Transverse colon (tissue), 4 donors: ENCODE results near the gene TRIM27. TPM values are rescaled to one million over a fixed set of nuclear protein-coding genes. Genes with fewer than 3 reads are reported as not detected.
"Not testable (repeated sequence)": the region's sequence is repeated elsewhere in the genome, so short reads cannot be mapped to it uniquely, and the experiment has no call there.

Source experiments
- DNase-seq: peaks from one replicate; pipeline ENCODE4 v3.0.0-alpha.2; 2019
- H3K27ac ChIP-seq, 4 donors: fragments of 200-600 bp; sonication (generic); 2 replicates each; pipeline ENCODE4 v1.5.1; 2016 to 2018; ENCODE audit warnings: inconsistent platforms in 4 of 4
- H3K27me3 ChIP-seq: fragments of 200-600 bp; sonication (generic); 2 replicates; pipeline ENCODE4 v1.5.1; 2017; ENCODE audit warnings: inconsistent platforms
- H3K36me3 ChIP-seq, 4 donors: fragments of 200-600 bp; sonication (generic); 2 replicates each; pipeline ENCODE4 v1.5.1; 2017 to 2019; ENCODE audit warnings: inconsistent platforms in 4 of 4
- H3K4me1 ChIP-seq, 4 donors: fragments of 200-600 bp; sonication (generic); 2 replicates each; pipeline ENCODE4 v1.5.1; 2017 to 2020; ENCODE audit warnings: inconsistent platforms in 4 of 4
- H3K4me3 ChIP-seq, 4 donors: fragments of 200-600 bp; sonication (generic); 1 replicate in 1 of 4; 2 replicates in 3 of 4; pipeline versions ENCODE4 v1.5.1 to v1.6.1; 2017 to 2019; ENCODE audit warnings: inconsistent platforms in 4 of 4
- H3K9me3 ChIP-seq, 2 donors: fragments of 200-600 bp; sonication (generic); 2 replicates each; pipeline ENCODE4 v1.5.1; 2017 to 2019; ENCODE audit warnings: inconsistent platforms in 2 of 2
- CTCF ChIP-seq, 5 experiments: fragments of 200-600 bp in 3 of 5; fragments of 450-650 bp in 2 of 5; sonication (generic) in 3 of 5; IDR thresholded peaks; 1 replicate in 2 of 5; 2 replicates in 3 of 5; pipeline ENCODE4 v1.5.1; 2016 to 2017; ENCODE audit warnings: antibody characterized with exemption in 5 of 5, inconsistent platforms in 3 of 5, mild to moderate bottlenecking in 2 of 5, moderate library complexity in 1 of 5
- EP300 ChIP-seq: sonication (generic); formaldehyde crosslinking; IDR thresholded peaks from one replicate; pipeline ENCODE4 v1.6.1; 2017; ENCODE audit warnings: antibody characterized with exemption, low read depth
- POLR2A ChIP-seq: fragments of 450-650 bp; IDR thresholded peaks from one replicate; pipeline ENCODE4 v1.6.1; 2016; ENCODE audit warnings: antibody characterized with exemption, mild to moderate bottlenecking, moderate library complexity
- POLR2AphosphoS5 ChIP-seq, 3 donors: sonication (generic); formaldehyde crosslinking; IDR thresholded peaks; one replicate each; pipeline ENCODE4 v1.6.1; 2016; ENCODE audit warnings: antibody characterized with exemption in 3 of 3
- WGBS, 2 donors: methylation state at CpG; one replicate each; pipeline ENCODE4 v1.1.5; 2018; ENCODE audit warnings: low coverage in 1 of 2; 5-methylcytosine and 5-hydroxymethylcytosine counted together
- in situ Hi-C, 4 donors: fragments of 200-750 bp; cut with MboI; loops; one replicate each; pipeline versions ENCODE4 v1.15.0 to v1.15.1; 2017; ENCODE audit warnings: low sequenced_read_pairs in 3 of 4, low pct_ligation_motif_present in 1 of 4, low pct_unique_long_range_greater_than_20kb in 1 of 4
- intact Hi-C: fragments of 100-400 bp; cut with DNase I; formaldehyde crosslinking; loops from one replicate; pipeline ENCODE4 v1.15.1; 2023; ENCODE audit warnings: low total_unique reads
- small RNA-seq, 4 donors: library from RNA; depleted of rRNA; stranded (forward); fragments of <200 nt; gene quantifications; one replicate each; pipeline ENCODE3, GENCODE V24; 2016
- total RNA-seq, 4 donors: library from RNA; depleted of rRNA; stranded (reverse); fragments of >200 nt; gene quantifications; one replicate each; pipeline ENCODE4 v1.1.0, GENCODE V29; 2016

Gene TRIM27
- total RNA-seq, 4 donors from 2014 or later = 27.3 to 237 (median 48.9) TPM

- no peak overlapping the region for H3K4me3 ChIP-seq
- in situ Hi-C loops (no loop called here), intact Hi-C loops (no loop called here)
- 38 to 55% methylated on average over 1 of the region's 1 CpG for WGBS, 2 donors
- no peak for DNase-seq
- no peak for TF ChIP-seq POLR2A
- no peak for TF ChIP-seq EP300
- TF ChIP-seq POLR2AphosphoS5 (IDR thresholded peaks at IDR 0.05) = no peak
- no peak for TF ChIP-seq CTCF (IDR thresholded peaks at IDR 0.05)
- no peak overlapping the region for H3K27ac ChIP-seq
- H3K36me3 ChIP-seq = no peaks in the 10 kb centered on the region
- no peaks in the 10 kb centered on the region for H3K9me3 ChIP-seq
- H3K27me3 ChIP-seq = peaks cover 13% of the 10 kb centered on the region
- H3K4me1 ChIP-seq = no peaks in the 10 kb centered on the region
These were observed 67.2 kb downstream of the TRIM27 start for GRCh38 chr6:28856620-28857005.

GRCh38 chr6:28854405-28854804 lies 69.4 kb downstream of the TRIM27 start:
- H3K9me3 ChIP-seq, intact Hi-C loops, in situ Hi-C loops, H3K4me1 ChIP-seq, DNase-seq, H3K27ac ChIP-seq, H3K36me3 ChIP-seq, H3K4me3 ChIP-seq: not testable (repeated sequence)
- H3K27me3 ChIP-seq = peaks cover 10% of the 10 kb centered on the region
- WGBS, 2 donors = 80 to 96% methylated on average over 1 to 2 of the region's 2 CpGs

Small RNAs within 50 kb of the gene (small RNA-seq; reads per million reads assigned to genes)
- 0 reads per million in 4 donors for gene RNU6-930P

Other genes starting within 250 kb of the TRIM27 start
- 1 to 10 TPM in 2 of 4 donors, not detected in 2; 1.1 to 1.9 TPM for gene ZNF311, start 81.3 kb upstream of the TRIM27 start, total RNA-seq
- gene OR2W1, start 121.2 kb upstream of the TRIM27 start, total RNA-seq = not detected
- gene OR2B3, start 163.3 kb upstream of the TRIM27 start, total RNA-seq = not detected
- gene OR2J1, start 175.5 kb upstream of the TRIM27 start, total RNA-seq = not detected
- gene OR2J3, start 184.1 kb upstream of the TRIM27 start, total RNA-seq = not detected
- gene OR2J2, start 246.9 kb upstream of the TRIM27 start, total RNA-seq = not detected